Measurements from ENCODE around the gene CDHR4. TPM values are rescaled to one million over a fixed set of nuclear protein-coding genes. Genes with fewer than 3 reads are reported as not detected.

CDHR4 gene
- polyA plus RNA-seq, 3 donors: not detected

- Mint-ChIP-seq H3K4me1 (peaks cover 10% of the 10 kb centered on the region), H3K27ac (peak overlapping the region in 1 of 7 donors; percentile 18)
- H2AFZ ChIP-seq (ENCODE audit: insufficient read depth, low read depth, low read length, poor library complexity, severe bottlenecking): no peak overlapping the region
These were observed 7.1 kb downstream of the CDHR4 start for GRCh38 chr3:49792371-49793150.

GRCh38 chr3:49791571-49791970, 8.1 kb downstream of the CDHR4 start:
- no peak for TF ChIP-seq CTCF (IDR thresholded peaks at IDR 0.05)
- WGBS (ENCODE audit: insufficient coverage): 93% methylated on average over 3 of the region's 4 CpGs
- no peak overlapping the region for H2AFZ ChIP-seq (ENCODE audit: insufficient read depth, low read depth, low read length, poor library complexity, severe bottlenecking)

More at GRCh38 chr3:49792371-49793150, 7.1 kb downstream of the CDHR4 start:
- H3K36me3 Mint-ChIP-seq: no peaks in the 10 kb centered on the region
- DNase-seq: no peak
- Histone ChIP-seq H3K4me1 (ENCODE audit: control insufficient read depth in 1 of 2, insufficient read depth in 2 of 2, low read length in 2 of 2) (no peaks in the 10 kb centered on the region), H3K9me3 (replicated peaks in 1 of 2; ENCODE audit: control insufficient read depth in 1 of 2, insufficient read depth in 1 of 2, low read length in 2 of 2) (no peaks in the 10 kb centered on the region), H3K27ac (ENCODE audit: low read depth in 1 of 2, low read length in 2 of 2) (no peak overlapping the region), H4K20me1 (ENCODE audit: insufficient read depth, low read length) (no peaks in the 10 kb centered on the region), H3K36me3 (replicated peaks in 1 of 2; ENCODE audit: control insufficient read depth in 1 of 2, insufficient read depth in 2 of 2, low read length in 2 of 2) (no peaks in the 10 kb centered on the region), H3K4me3 (replicated peaks in 1 of 3; ENCODE audit: low read depth in 2 of 3, low read length in 3 of 3) (no peak overlapping the region), H3K4me2 (replicated peaks; ENCODE audit: extremely low read depth, low read length, poor library complexity, severe bottlenecking) (no peak overlapping the region), H3K9ac (ENCODE audit: insufficient read depth, low read length, poor library complexity, severe bottlenecking) (no peak overlapping the region), H3K27me3 (ENCODE audit: control insufficient read depth in 2 of 2, insufficient read depth in 2 of 2, low read length in 2 of 2) (no peaks in the 10 kb centered on the region), H3K79me2 (ENCODE audit: insufficient read depth, low read length) (no peaks in the 10 kb centered on the region)
- intact Hi-C loops (cut with micrococcal nuclease): no loop called here
- no peak for TF ChIP-seq CTCF (IDR thresholded peaks at IDR 0.05)
- 94% methylated on average over 10 of the region's 10 CpGs for WGBS (ENCODE audit: insufficient coverage)
- H3K27me3 Mint-ChIP-seq (ENCODE audit: low read depth in 3 of 3): peaks cover 0 to 4% (median 4%) of the 10 kb centered on the region in 3 donors
- peaks cover 0 to 4% (median 0%) of the 10 kb centered on the region in 7 donors for H3K9me3 Mint-ChIP-seq
- H3K4me3 Mint-ChIP-seq: no peak overlapping the region

More at GRCh38 chr3:49791571-49791970, 8.1 kb downstream of the CDHR4 start:
- no peak overlapping the region for H3K4me2 ChIP-seq (replicated peaks; ENCODE audit: extremely low read depth, low read length, poor library complexity, severe bottlenecking)
- no peak overlapping the region for H3K27ac ChIP-seq (ENCODE audit: low read depth in 1 of 2, low read length in 2 of 2)
- no peaks in the 10 kb centered on the region for H3K27me3 ChIP-seq (ENCODE audit: control insufficient read depth in 2 of 2, insufficient read depth in 2 of 2, low read length in 2 of 2)
- Mint-ChIP-seq H3K27me3 (ENCODE audit: low read depth in 3 of 3) (peaks cover 0 to 6% (median 4%) of the 10 kb centered on the region in 3 donors), H3K4me1 (peaks cover 13% of the 10 kb centered on the region), H3K4me3 (no peak overlapping the region), H3K36me3 (no peaks in the 10 kb centered on the region), H3K9me3 (peaks cover 0 to 2% (median 0%) of the 10 kb centered on the region in 7 donors), H3K27ac (no peak overlapping the region)
- H3K36me3 ChIP-seq (replicated peaks in 1 of 2; ENCODE audit: control insufficient read depth in 1 of 2, insufficient read depth in 2 of 2, low read length in 2 of 2): no peaks in the 10 kb centered on the region
- no peak for DNase-seq
- H3K4me1 ChIP-seq (ENCODE audit: control insufficient read depth in 1 of 2, insufficient read depth in 2 of 2, low read length in 2 of 2): peaks cover 8% of the 10 kb centered on the region in 2 donors
- H3K9ac ChIP-seq (ENCODE audit: insufficient read depth, low read length, poor library complexity, severe bottlenecking): no peak overlapping the region
- intact Hi-C loops (cut with micrococcal nuclease): no loop called here
- no peak overlapping the region for H3K4me3 ChIP-seq (replicated peaks in 1 of 3; ENCODE audit: low read depth in 2 of 3, low read length in 3 of 3)
- H4K20me1 ChIP-seq (ENCODE audit: insufficient read depth, low read length): no peaks in the 10 kb centered on the region
- H3K9me3 ChIP-seq (replicated peaks in 1 of 2; ENCODE audit: control insufficient read depth in 1 of 2, insufficient read depth in 1 of 2, low read length in 2 of 2): no peaks in the 10 kb centered on the region
- no peaks in the 10 kb centered on the region for H3K79me2 ChIP-seq (ENCODE audit: insufficient read depth, low read length)

Data from CD14-positive monocyte (primary cell).